ENCODE measurements around the gene PPARG. TPM values are rescaled to one million over a fixed set of nuclear protein-coding genes. Genes with fewer than 3 reads are reported as not detected.
"Not testable (repeated sequence)": the region's sequence is repeated elsewhere in the genome, so short reads cannot be mapped to it uniquely, and the experiment has no call there.

Gene PPARG
- total RNA-seq, 1 donor from 2014 or later = 0.94 TPM

DNA sequence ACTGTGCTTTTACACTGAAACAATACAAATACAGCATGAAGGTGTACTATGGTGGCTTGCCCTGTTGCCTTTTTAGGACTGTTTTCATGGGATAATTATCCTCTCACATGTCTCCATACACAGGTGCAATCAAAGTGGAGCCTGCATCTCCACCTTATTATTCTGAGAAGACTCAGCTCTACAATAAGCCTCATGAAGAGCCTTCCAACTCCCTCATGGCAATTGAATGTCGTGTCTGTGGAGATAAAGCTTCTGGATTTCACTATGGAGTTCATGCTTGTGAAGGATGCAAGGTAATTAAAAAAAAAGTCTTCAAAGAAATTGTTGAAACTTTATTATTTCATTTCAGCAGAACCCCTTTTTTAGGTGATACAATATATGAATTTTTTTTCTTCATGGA, 92.3 kb downstream of the PPARG start:
- no peak for DNase-seq

DNA sequence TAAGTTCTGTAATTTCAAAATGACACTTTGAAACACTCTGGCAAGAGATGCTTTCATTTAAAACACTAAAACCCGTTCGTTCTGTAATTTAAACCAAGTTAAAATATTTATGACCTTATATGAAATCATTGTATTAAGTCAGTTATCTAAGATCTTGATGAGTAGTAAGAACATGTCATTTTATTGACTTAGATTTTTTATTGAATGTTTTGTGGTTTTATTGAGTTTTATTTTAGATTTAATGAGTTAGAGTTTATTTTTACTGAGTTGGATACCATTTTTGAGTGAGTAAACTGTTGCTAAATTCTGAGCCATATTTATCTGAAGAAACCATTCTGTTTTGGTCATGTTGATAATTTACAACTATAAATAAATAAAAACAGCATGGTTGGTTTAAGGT, 94.3 kb downstream of the PPARG start:
- DNase-seq = no peak

DNA sequence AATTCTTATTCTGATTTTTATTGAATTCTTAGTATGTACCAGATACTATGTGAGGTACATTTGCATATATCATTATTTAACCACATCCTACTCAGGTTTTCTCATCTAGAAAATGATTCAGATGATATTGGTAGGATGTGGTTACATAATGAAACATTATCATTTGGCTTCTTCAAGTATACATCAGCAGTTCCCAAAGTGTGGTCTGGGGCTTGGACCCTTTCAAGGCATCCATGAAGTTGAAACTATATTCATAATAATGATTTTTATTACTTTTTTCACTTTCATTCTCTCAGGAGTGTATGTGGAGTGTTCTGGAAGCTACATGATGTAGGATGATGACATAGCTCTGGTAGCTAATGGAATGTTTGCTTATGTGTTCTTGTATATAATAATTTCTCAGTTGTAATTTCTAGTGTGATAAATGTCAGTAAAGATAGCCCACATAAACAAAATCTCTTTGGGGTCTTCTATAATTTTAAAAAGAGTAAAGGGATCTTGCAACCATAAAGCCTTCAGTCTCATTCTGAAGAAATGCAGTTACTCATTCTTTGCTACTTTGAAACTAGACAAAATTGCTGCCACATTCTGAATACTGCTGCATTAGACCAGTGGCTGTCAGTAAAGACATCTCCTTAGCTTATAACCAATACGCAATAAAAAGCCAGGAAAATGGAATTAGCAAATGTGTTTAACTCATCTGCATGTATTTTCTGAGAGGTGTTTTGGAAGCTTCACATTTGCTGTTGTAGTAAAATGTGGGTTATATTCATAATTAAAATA, 95.8 kb downstream of the PPARG start:
- DNase-seq = no peak

DNA sequence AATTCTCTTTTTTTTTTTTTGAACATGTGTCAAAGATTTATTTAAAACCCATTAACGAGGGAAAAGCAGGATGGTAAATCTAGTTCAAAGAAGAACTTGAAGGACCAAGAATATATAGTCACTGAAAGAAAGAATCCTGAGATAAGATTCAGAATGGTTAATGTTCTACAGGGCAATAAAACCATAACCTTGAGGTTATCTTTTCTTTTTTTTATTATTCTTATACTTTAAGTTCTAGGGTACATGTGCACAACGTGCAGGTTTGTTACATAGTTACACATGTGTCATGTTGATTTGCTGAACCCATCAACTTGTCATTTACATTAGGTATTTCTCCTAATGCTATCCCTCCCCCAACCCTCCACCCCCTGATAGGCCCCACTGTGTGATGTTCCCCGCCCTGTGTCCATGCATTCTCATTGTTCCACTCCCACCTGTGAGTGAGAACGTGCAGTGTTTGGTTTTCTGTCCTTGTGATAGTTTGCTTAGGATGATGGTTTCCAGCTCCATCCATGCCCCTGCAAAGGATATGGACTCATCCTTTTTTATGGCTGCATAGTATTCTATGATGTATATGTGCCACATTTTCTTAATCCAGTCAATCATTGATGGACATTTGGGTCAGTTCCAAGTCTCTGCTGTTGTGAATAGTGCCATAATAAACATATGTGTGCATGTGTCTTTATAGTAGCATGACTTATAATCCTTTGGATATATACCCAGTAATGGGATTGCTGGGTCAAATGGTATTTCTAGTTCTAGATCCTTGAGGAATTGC, 97.8 kb downstream of the PPARG start:
- DNase-seq = not testable (repeated sequence)

DNA sequence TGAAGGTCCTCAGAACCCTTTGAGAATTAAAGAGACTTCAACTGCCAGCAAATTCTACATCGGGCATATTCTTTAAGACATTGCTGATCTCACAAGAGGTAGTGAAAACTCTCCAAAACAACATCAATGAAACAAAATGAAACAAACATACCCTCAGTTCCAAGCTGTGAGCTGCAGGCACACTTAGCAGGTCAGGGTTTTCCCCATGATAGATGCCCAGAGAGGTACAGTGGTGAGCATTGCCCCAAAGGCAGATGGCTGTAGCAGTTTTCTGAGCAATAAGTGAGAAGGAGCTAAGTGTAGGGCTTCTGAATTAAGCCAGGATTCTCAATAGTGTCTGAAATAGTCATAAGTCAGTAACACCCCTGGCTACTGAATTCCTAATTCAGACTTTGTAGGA, 99.3 kb downstream of the PPARG start:
- no peak for DNase-seq

DNA sequence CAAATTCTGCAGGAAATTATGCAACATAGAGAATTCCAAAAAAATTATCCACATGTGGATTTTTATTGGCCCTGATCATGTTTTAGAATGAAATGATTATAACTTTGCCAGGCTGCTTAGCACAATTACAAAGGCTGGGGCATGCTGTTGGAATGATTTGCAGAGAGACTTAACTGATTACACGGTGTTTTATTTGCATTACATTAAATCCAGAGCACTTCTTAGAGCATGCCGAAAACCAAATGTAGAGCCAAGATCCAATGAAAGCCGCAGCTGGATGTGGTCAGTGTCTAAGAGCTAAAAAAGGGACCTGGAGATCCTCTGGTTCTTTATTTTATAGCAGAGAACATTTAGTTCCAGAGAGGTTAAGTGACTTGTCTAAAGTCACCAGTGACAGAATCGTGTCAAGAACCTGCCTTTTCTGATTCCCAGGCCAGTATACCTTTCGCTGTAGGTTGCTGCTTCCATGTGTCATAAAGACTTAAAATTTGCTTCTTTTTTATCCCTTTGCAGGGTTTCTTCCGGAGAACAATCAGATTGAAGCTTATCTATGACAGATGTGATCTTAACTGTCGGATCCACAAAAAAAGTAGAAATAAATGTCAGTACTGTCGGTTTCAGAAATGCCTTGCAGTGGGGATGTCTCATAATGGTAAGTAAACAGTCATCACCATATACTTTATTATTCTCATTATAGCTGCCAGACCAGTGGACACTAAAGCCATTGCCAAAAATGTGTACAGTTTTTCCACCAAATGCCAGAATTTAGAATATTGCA, 103.4 kb downstream of the PPARG start:
- DNase-seq = no peak

DNA sequence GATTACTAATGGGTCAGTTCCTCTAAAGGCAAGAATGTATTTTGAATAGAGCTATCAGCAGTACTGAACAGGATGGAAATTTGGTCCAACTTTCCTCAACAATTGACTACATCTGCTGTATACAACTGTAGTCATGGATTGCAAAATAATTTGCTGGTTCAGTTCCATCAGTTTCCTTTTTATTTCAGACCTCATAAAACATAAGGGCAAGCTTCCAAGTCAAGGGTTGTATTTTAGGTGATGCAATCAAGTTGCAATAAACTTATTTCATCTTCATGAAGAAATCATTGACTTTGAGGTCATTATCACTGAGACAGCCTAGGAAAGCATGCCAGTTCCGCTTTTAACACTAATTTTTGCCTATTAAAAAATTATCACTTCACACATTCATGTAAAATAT, 105.0 kb downstream of the PPARG start:
- no peak for DNase-seq

DNA sequence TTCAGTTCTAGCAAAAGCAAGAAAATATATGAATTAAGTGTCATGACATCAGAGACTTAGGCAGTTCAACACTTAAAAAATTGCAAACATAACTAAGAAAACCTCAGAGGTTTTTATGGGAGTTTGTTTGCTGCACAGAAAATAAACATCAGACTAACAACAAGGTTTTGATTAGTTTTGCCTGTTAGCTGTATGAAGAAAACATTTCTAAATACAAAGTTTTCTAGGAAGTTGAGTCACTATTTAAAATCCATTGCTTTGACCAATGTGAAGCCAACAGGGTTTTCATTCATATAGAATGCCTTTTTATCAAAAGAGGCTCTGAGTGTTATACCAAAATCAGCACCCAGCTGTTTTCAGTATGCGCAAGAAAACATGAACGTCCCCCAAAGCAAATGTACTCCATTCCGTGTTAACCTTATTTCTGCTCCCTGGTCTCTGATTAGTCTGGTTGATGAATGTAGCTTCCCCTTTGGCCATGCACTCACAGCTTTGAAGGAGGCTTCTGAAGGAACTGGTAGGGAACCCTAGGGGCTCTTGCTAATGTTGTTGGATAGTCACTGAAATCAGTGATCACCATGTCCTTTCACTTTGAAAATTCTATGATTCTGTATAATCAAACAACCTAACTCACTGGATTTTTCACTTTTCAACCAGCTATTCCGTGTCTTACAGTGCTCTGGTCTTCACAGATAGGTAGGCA, 105.8 kb downstream of the PPARG start:
- DNase-seq = no peak

DNA sequence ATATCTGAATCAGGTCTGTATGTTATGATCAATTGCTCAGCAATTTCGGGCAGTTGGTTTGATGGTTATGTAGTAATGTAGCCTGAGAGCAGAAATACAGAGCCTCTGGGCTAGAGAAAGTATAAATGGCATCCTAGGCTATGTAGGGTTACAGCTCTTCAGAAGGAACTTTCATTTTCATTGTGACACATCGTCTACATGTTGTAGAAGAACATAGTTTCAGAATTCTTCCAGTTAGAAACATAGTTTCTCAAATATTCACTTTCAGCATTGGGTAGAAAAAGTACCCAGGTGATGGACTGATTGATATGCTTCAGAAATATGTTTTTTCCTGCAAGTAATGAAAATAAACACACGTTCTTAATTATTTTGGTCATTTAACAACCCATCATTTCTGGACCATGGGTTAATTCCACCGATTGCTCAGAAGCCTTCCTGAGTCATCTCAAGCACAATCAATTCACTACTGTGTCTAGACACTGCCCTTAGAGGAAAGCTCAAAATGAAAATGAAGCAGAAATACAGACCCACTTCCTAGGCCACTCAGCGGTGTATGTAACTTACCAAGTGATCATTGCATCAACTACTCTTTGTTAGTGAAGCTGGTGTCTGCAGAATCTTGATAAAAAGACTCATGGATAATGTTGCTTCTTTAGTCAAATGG, 106.6 kb downstream of the PPARG start:
- DNase-seq = no peak

DNA sequence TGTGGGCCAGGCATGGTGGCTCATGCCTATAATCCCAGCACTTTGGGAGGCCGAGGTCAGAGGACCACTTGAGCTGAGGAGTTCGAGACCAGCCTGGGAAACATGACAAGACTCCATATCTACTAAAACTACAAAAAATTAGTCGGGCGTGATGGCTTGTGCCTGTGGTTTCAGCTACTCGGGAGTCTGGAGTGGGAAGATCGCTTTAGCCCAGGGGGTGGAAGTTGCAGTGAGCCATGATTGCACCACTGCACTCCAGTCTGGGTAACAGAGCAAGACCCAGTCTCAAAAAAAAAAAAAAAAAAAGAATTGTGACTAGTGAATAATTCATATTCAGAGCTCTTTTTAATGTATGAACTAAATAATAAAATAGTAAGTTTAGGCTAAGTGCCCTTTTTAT, 107.6 kb downstream of the PPARG start:
- no peak for DNase-seq

DNA sequence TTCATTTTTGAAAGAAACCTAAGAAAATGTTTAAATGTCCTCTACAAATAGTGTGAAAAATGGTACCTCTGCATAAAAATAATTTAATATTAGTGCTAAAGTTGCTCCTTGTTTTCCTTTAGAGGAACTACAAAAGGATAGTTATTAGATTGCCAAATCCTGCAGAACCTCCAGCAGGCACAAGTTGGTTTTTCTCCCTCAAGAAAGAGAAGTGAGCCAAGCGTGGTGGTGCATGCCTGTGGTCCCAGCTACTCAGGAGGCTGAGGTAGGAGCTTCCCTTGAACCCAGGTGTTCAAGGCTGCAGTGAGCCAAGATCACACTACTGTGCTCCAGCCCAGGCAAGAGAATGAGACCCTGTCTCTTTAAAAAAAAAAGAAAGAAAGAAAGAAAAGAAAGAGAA, 110.4 kb downstream of the PPARG start:
- no peak for DNase-seq

DNA sequence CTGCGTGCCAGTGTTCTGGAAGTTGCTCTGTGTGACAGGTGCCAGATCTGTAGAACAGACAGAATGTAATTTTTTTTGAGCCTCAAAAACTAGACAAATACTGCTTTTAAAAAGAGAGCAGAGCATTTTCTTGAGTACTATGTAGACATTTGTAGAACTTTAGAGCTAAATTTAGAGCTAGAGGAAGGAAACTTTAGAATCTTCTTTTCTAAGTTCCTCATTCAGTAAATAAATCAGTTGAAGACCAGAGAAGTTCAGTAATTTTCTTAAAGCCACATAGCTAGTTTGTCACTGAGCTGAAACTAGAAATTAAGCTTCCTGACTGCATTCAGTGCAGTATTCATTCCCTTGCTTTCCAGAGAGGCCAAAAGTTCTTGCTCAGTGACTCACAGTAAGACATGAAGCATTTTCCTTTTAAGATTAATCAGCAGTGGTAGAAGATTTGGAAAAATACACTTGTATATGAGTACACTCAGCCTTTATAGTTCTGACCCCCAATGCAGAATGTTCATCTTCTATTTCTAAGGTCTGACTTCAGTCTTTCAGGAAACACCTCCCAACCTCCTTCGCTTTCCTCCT, 111.8 kb downstream of the PPARG start:
- DNase-seq = no peak

DNA sequence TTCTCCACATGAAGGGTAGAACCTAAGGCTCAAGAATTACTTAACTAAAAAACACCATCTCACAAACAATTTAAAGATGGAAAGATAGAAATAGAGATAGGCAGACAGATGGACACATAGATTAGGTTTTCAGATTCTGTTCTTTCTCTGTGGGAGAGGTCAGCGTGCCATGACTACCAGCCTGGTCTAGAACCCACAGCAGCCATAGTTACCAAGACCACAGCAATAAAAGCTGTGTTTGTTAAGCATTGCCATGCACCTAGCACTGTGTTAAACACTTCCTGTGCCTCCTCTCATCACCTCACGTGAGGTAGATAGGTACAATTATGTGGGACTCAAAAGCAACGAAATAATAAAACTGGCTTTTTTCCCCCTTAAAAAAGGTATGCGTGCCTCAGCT, 112.3 kb downstream of the PPARG start:
- DNase-seq = no peak

DNA sequence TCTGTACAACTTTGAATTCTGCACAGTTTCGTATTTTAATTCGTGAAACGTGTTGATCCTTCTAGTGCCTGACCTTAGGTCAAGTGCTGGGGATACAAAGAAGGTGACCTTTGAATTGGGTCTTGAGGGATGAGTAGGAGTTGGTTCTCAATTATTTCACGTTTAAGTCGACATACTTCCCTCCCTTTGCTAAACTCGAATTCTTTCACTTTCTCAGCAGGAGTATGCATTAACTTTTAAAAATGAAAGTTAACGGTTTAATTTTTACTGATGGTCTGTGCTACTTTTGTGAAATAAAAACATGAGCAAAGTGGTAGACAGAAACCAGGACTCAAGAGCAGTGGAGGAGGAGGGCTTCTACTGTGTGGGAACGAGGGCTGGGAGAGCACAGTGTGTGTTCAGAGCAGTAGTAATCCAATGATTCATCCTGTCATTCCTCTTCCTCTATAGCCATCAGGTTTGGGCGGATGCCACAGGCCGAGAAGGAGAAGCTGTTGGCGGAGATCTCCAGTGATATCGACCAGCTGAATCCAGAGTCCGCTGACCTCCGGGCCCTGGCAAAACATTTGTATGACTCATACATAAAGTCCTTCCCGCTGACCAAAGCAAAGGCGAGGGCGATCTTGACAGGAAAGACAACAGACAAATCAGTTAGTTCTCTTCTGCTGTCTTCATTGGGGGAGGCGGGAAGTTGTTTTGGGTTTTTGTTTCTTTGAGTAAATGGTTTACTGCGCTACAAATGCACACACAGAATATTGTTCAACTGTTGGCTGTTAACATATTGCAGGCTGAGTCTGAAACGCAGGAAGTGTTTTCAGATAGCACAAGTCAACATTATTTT, 116.8 kb downstream of the PPARG start:
- no peak for DNase-seq

DNA sequence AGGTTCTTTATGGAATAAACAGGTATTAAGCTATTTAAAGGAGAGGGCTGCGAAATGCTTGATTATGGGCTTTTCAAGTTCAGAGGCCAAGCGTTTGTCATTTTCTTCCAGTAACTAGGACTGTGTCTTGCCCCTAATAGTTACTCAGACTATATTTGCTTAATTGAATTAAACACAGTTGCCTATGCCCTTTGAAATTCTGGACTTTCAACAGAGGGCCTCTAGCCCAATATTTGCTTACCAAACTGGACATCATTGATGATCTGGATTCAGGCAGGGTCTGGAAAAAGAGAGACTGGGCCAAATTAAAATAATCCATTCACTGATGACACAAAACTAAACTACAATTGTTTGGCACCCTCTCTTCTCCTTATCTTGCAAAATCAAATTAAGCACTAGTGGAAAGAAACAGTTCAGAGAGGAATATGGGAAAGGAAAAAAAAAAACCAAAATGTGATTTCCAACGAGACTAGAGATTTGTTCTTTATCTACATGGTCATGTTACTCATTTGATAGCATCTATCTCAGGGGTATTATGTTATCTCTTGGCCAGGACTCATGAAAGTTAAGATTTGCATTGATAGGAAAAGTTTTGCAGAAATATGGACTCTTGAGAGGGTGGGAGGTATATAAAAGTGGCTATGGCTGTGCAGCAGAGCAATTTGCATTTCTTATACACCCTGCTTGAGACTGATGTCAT, 120.3 kb downstream of the PPARG start:
- DNase-seq = no peak

DNA sequence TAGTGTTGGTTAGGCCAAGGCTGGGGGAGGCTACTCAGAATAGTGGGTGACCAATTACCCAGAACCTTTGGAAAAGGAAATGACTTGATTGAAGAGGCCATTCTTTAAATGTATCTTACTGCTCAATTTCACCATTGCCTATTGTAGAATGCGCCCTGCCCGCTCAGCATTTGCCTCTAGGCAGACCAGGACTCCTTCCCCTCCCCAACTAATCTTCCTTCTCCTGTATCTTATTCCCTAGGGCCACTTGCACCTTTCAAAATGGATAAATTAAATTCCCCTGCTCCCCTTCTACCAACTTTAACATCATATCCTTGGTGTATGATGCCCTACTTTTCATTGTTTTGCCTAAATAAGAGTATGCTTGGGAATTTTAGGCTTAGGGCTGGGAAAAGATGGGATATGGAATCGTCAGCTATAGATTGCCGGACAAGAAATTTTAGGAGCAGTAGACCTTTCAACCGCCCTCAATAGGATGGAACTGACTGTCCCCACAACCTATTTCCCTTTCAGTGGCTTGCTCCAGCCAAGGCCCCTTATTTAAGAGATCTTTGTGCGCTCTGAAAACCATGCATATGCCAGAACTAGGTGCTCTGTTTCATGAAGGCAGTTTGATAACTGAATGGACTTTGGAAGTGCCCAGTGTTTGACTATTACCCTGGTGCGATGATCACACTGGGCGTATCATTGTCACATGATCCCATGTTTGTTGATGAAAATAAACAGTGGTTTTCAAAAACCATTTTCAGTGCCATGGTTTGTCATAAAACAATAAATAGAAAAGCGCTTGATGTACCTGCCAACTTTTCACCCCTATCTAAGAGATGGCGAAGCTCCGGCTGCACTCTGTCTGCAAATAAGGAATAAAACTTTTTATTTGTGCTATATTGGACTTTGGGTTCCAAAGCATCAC, 121.1 kb downstream of the PPARG start:
- DNase-seq = no peak

DNA sequence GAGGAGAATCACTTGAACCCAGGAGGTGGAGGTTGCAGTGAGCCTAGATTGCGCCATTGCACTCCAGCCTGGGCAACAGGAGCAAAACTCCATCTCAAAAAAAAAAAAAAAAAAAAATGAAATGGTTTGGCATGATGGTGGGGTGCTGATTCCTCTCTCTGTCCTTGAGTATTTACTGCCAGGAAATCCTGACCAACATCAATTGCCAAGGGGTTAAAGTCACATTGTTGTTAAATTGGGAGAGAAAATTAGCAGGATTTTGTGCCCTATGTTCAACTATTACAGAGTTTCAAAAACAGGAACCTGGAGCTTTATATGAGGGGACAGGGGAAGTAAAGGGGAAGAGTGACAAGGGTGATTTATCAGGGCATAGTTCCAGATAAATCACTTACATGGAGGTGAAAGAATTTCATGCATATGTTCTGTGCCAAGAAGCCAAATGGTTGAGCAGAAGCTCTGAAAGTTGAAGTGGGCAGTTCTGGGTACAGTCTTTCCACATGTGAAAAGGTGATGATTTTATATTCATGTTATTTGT, 124.9 kb downstream of the PPARG start:
- no peak for DNase-seq

DNA sequence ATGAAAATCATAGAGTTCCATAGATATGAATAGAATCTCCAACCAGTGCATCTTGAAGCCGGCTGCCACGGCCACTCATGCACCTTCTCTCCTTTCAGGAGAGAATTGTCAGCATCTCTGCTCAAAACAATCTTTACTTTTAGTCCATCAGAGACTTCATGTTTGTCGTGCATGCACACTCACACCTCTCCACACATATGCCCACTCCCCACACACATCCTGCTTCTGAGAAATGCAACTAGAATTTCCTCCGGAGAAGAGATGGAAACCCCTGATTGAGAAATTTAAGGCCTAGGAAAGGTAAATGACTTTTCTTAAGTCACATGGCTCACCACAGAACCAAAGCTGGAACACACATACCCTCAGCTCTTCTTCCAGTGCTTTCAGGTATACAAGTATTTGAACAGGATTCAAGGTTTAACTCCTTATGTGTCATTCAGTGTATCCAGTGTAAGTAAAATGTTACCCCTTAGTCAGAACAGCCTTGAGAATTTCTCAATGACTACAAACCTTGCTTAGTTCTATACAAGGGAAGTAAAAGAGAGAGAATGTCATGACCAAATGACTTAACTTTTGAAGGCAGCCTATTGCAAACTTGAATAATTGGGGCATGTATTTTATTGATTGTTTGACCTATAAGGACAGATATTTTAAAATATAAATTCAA, 126.3 kb downstream of the PPARG start:
- DNase-seq = no peak

All from occipital lobe (tissue), 2 donors.